Measurements from ENCODE around the gene ANK3. TPM values are rescaled to one million over a fixed set of nuclear protein-coding genes. Genes with fewer than 3 reads are reported as not detected.

ANK3 gene
- total RNA-seq, 4 donors from 2014 or later = 34.8 to 91.3 (median 56.7) TPM

DNA sequence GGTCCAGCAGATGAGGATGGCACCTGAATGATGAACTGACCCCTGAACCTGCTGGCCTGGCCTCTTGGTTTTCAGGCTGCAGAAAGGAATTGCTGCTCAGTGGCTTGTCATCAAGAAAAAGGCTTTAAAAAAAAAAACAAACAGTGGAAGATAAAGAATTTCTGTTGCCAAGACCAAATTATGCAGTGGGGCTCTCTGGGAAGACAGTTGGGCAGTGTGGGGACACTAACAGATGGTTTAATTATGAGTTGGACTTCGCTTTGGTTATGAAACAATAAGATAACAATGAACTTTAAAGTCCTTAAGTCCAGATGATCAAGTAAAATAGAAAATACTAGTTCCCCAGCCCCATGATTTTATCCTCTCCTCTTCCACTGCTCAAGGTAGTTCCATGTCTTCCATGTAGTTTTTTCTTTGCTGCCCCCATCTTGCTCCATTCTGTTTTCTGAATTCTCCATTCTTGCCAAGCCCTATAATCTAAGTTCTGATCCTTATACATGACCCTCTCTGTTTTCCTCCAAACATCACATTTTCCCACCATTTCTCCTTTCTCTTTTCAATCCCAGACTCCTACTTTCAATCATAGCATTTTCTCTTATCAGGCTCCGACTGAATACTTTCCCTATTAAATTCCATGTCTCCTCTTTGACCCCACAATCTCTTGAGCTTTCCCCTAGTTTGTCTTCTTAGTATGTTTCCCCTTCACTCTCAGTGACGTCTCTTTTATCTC lies 52.6 kb downstream of the ANK3 start:
- H3K4me1 ChIP-seq = no peaks in the 10 kb centered on the region
- no peak for TF ChIP-seq POLR2A (IDR thresholded peaks at IDR 0.05)
- TF ChIP-seq, protein P1, sequence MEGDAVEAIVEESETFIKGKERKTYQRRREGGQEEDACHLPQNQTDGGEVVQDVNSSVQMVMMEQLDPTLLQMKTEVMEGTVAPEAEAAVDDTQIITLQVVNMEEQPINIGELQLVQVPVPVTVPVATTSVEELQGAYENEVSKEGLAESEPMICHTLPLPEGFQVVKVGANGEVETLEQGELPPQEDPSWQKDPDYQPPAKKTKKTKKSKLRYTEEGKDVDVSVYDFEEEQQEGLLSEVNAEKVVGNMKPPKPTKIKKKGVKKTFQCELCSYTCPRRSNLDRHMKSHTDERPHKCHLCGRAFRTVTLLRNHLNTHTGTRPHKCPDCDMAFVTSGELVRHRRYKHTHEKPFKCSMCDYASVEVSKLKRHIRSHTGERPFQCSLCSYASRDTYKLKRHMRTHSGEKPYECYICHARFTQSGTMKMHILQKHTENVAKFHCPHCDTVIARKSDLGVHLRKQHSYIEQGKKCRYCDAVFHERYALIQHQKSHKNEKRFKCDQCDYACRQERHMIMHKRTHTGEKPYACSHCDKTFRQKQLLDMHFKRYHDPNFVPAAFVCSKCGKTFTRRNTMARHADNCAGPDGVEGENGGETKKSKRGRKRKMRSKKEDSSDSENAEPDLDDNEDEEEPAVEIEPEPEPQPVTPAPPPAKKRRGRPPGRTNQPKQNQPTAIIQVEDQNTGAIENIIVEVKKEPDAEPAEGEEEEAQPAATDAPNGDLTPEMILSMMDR (IDR thresholded peaks at IDR 0.05) = no peak
- H3K4me3 ChIP-seq = no peak overlapping the region
- intact Hi-C loops (cut with DNase I; ENCODE audit: low total_unique reads) = no loop called here
- H3K36me3 ChIP-seq = no peaks in the 10 kb centered on the region
- no peak for DNase-seq
- no peaks in the 10 kb centered on the region for H3K9me3 ChIP-seq
- no peaks in the 10 kb centered on the region for H3K27me3 ChIP-seq
- no peak overlapping the region for H3K27ac ChIP-seq

DNA sequence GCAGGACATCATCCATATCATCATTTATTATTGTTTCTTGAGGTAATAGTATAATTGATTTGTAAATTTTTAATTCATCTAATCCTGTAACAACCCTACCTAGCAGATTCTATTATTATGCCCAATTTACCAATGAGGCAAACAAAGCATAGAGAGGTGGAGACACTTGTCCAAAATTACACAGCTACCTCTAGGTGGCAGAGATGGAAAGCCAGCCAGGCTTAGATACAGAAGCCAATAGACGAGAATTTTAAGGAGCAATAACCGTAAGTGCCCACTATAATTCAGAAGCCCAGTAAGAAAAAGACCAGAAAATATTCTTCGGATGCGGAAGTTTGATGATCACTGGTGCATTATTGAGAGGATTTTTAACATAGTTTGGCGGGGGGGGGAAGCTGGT lies 54.0 kb downstream of the ANK3 start:
- no peaks in the 10 kb centered on the region for H3K9me3 ChIP-seq
- H3K4me3 ChIP-seq = no peak overlapping the region
- H3K36me3 ChIP-seq = no peaks in the 10 kb centered on the region
- intact Hi-C loops (cut with DNase I; ENCODE audit: low total_unique reads) = no loop called here
- H3K27me3 ChIP-seq = no peaks in the 10 kb centered on the region
- TF ChIP-seq, protein P1 (IDR thresholded peaks at IDR 0.05) = no peak
- no peak for TF ChIP-seq POLR2A (IDR thresholded peaks at IDR 0.05)
- H3K4me1 ChIP-seq = no peaks in the 10 kb centered on the region
- DNase-seq = no peak
- no peak overlapping the region for H3K27ac ChIP-seq

DNA sequence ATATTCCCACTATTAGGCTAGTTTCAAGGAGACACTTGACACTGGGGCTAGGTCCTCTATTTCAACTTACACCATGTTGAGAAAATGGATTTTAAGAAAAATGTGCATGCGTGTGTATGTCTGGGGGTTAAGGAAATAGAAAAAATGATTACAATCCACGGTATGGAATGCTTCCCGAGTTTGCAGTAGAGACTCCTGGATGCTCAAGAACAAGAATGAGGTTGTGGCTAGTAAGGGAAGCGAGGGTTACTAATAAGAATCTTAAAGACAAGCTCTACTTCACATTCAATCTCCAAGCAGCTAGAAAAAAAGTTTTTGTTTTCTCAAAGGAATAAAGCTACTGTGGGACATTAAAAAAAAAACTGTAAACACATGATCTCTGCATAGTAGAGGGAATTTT lies 54.7 kb downstream of the ANK3 start:
- Histone ChIP-seq H3K4me3 (no peak overlapping the region), H3K36me3 (no peaks in the 10 kb centered on the region), H3K27ac (no peak overlapping the region), H3K9me3 (no peaks in the 10 kb centered on the region), H3K27me3 (no peaks in the 10 kb centered on the region), H3K4me1 (no peaks in the 10 kb centered on the region)
- TF ChIP-seq, protein P1 (IDR thresholded peaks at IDR 0.05) = no peak
- no peak for TF ChIP-seq POLR2A (IDR thresholded peaks at IDR 0.05)
- no peak for DNase-seq
- intact Hi-C loops (cut with DNase I; ENCODE audit: low total_unique reads) = no loop called here

DNA sequence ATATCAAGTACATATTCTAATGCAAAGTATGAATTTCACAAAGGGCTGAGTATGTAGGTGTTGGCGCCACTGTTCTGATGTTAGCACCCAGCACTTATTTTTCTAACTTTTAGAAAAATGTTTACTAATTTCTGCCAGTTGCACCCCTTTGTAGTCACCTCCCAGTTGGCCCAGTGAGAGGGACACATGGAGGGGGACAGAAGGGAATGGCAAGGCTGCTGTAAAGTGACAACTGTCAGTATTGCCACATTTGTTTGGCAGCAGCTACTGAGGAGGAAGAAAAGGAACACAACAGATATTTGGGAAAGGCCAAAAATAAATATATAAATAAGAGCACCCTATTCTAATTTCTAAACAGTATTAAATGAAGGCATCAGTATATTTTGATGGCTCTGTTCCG lies 57.3 kb downstream of the ANK3 start:
- DNase-seq = no peak
- no peaks in the 10 kb centered on the region for H3K36me3 ChIP-seq
- H3K27ac ChIP-seq = no peak overlapping the region
- no peaks in the 10 kb centered on the region for H3K9me3 ChIP-seq
- no peaks in the 10 kb centered on the region for H3K27me3 ChIP-seq
- no peak overlapping the region for H3K4me3 ChIP-seq
- TF ChIP-seq, protein P1 (IDR thresholded peaks at IDR 0.05) = no peak
- no peak for TF ChIP-seq POLR2A (IDR thresholded peaks at IDR 0.05)
- intact Hi-C loops (cut with DNase I; ENCODE audit: low total_unique reads) = no loop called here
- no peaks in the 10 kb centered on the region for H3K4me1 ChIP-seq

DNA sequence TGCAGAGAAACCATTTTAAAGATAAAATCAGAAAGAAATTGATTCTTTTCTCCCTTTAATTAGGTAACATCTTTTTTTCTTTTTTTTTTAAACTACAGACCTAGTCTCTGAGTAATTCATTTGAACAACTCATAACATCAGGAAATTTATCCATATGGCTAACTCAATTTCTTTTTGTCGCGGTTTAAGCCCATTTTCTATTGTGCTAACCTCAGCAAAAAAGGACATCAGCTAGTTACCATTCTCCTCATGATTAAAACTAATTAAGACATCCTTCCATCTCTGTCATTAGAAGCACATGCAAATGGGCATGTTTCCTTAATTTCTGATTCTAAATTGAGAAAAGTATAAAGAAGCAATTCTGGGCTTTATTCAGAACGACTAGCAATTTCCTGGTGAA lies 57.8 kb downstream of the ANK3 start:
- no peak for TF ChIP-seq POLR2A (IDR thresholded peaks at IDR 0.05)
- TF ChIP-seq, protein P1 (IDR thresholded peaks at IDR 0.05) = no peak
- intact Hi-C loops (cut with DNase I; ENCODE audit: low total_unique reads) = no loop called here
- DNase-seq = no peak
- no peaks in the 10 kb centered on the region for H3K9me3 ChIP-seq
- H3K36me3 ChIP-seq = no peaks in the 10 kb centered on the region
- no peak overlapping the region for H3K4me3 ChIP-seq
- H3K27me3 ChIP-seq = no peaks in the 10 kb centered on the region
- no peaks in the 10 kb centered on the region for H3K4me1 ChIP-seq
- no peak overlapping the region for H3K27ac ChIP-seq

All from uterus (tissue), 4 donors.